ENCODE data around the gene C1orf21.
"Not testable (repeated sequence)": the region's sequence is repeated elsewhere in the genome, so short reads cannot be mapped to it uniquely, and the experiment has no call there.

Gene C1orf21

GRCh38 chr1:184386312-184387068 lies at the start of gene C1orf21:
C1orf21 (plus strand) TSS chr1:184387029; CDS start chr1:184477510, 90,481 bp downstream.
- DNase-seq (ENCODE audit: low spot score): peak; percentile 64

GRCh38 chr1:184337865-184338264 lies 49.0 kb upstream of the C1orf21 start:
- not testable (repeated sequence) for DNase-seq (ENCODE audit: low spot score)

GRCh38 chr1:184340984-184341383 lies 45.8 kb upstream of the C1orf21 start:
- DNase-seq (ENCODE audit: low spot score): no peak

GRCh38 chr1:184350573-184350972 lies 36.3 kb upstream of the C1orf21 start:
- DNase-seq (ENCODE audit: low spot score): no peak

- DNase-seq (ENCODE audit: low spot score): no peak
Observed at GRCh38 chr1:184351416-184351975, 35.3 kb upstream of the C1orf21 start.

- no peak for DNase-seq (ENCODE audit: low spot score)
Observed at GRCh38 chr1:184352776-184353175, 34.1 kb upstream of the C1orf21 start.

- DNase-seq (ENCODE audit: low spot score): no peak
Observed at GRCh38 chr1:184354719-184355118, 32.1 kb upstream of the C1orf21 start.

- no peak for DNase-seq (ENCODE audit: low spot score)
Observed at GRCh38 chr1:184356891-184357290, 29.9 kb upstream of the C1orf21 start.

GRCh38 chr1:184358256-184358655 lies 28.6 kb upstream of the C1orf21 start:
- no peak for DNase-seq (ENCODE audit: low spot score)

- no peak for DNase-seq (ENCODE audit: low spot score)
Observed at GRCh38 chr1:184359909-184360308, 26.9 kb upstream of the C1orf21 start.

GRCh38 chr1:184362876-184363275 lies 24.0 kb upstream of the C1orf21 start:
- DNase-seq (ENCODE audit: low spot score): no peak

GRCh38 chr1:184365699-184366098 lies 21.1 kb upstream of the C1orf21 start:
- DNase-seq (ENCODE audit: low spot score): no peak

GRCh38 chr1:184366997-184367396 lies 19.8 kb upstream of the C1orf21 start:
- no peak for DNase-seq (ENCODE audit: low spot score)

- DNase-seq (ENCODE audit: low spot score): no peak
Observed at GRCh38 chr1:184367427-184368038, 19.3 kb upstream of the C1orf21 start.

GRCh38 chr1:184368354-184368753 lies 18.5 kb upstream of the C1orf21 start:
- DNase-seq (ENCODE audit: low spot score): no peak

- DNase-seq (ENCODE audit: low spot score): no peak
Observed at GRCh38 chr1:184370850-184371249, 16.0 kb upstream of the C1orf21 start.

GRCh38 chr1:184373155-184373554 lies 13.7 kb upstream of the C1orf21 start:
- no peak for DNase-seq (ENCODE audit: low spot score)

- no peak for DNase-seq (ENCODE audit: low spot score)
Observed at GRCh38 chr1:184376369-184376768, 10.5 kb upstream of the C1orf21 start.

- no peak for DNase-seq (ENCODE audit: low spot score)
Observed at GRCh38 chr1:184379111-184379752, 7.6 kb upstream of the C1orf21 start.

GRCh38 chr1:184380468-184380867 lies 6.4 kb upstream of the C1orf21 start:
- no peak for DNase-seq (ENCODE audit: low spot score)

GRCh38 chr1:184383772-184384323 lies 3.0 kb upstream of the C1orf21 start:
- no peak for DNase-seq (ENCODE audit: low spot score)

- no peak for DNase-seq (ENCODE audit: low spot score)
Observed at GRCh38 chr1:184385865-184386311, 941 bp upstream of the C1orf21 start.

All from pons (tissue), 1 donor.